A204.1 (cell line): ENCODE results near the gene WDFY4.

Experiments
- FAIRE-seq: peaks from 2 replicates; lab custom pipeline; 2012; peaks lifted over from hg19 to GRCh38; lab: Jason Lieb, UNC

Gene WDFY4

DNA sequence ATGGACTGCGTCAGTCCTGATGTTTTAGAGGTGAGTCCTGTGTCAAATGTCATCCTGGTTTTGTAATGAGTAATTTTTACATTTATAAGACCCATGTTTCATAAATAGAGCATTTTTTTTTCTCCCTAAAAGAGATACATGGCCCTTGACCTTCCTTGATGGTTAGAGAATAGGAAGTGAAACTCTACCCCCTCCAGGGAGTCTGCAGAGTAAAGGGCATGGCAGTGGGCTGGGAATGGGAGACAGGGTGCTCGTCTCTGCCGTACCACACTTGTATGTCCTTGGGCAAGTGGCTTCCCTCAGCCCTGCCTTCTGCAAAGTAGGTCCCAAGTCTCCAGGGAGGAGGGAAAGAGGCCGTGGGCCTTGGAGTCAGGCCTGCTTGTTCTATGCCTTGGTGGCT is 63.9 kb downstream of the WDFY4 start:
- FAIRE-seq, result no peak

DNA sequence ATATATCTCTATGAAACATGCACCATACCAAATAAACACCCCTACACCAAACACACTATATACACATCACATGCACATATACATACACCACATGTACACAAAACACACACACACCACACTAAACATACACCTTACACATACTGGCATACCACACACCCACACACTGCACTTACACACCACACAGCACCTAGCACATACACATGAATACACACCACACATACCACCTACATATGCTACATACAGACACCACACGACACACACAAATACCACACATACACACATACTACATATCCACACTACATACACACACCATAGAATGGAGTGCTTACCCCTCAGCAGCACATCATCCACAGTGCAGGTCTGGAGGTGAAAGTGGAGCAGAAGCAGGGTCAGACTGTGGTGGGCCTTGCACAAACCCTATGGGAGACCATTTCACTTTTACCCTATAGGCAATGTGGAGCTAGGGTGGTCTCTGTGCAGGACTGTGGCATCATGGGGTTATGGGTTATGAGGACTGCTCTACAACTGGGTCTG is 64.6 kb downstream of the WDFY4 start:
- FAIRE-seq, result no peak

DNA sequence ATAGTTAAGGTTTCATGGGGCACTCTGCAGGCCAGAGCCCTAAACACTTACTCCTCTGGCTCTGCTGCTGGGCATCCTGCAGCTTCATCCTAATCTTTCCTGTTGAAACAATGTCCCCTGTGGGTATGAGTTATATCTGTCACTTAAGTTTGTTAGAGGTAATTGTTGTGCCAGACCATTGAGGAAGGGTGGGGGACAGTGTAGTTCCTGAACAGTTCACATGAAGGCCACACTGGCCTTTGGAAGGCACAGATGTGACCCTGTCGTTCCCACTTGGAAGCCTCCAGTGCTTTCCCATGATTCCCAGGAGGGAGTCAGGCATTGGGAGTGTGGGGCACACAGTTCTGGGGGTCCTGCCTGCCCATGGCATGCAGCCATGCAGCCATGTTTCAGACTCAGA is 65.3 kb downstream of the WDFY4 start:
- no peak for FAIRE-seq

DNA sequence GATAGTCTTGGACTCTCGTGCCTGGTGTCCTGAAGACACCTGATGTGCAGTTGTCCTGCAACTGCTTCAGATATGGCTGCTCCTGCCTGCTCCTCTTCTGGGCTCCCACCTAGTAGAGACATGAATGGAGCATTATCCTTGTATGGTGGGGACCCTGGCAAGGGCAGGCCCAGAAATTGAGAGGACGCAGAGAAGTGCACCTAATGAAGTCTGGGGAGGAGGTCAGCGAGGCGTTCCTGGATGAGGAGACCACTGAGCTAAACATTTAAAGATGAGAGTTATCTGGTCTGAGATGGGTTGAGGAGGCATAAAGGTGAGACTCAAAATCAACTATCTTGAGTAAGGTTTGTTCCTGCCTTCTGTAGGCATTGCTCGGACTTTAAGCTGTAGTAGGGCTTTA is 66.3 kb downstream of the WDFY4 start:
- no peak for FAIRE-seq

DNA sequence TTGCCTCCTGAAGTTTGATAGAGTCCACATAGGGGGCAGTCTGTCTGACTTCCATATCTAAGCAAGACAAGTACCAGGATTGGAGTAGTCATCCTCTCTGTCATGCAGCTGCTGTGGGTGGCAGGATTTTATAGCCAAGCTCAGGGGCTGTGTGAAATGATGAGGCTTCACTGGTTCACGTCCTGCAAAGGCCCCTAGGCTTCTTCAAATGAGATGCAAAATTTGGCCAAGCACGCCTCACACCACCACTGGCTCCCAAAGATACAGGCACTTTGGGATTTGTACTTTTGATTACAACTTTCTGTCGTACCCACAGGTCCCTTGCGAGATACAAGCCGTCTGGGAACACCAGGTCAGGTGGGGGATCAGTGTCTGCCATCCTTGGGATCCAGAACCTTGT is 67.1 kb downstream of the WDFY4 start:
- FAIRE-seq, result no peak

DNA sequence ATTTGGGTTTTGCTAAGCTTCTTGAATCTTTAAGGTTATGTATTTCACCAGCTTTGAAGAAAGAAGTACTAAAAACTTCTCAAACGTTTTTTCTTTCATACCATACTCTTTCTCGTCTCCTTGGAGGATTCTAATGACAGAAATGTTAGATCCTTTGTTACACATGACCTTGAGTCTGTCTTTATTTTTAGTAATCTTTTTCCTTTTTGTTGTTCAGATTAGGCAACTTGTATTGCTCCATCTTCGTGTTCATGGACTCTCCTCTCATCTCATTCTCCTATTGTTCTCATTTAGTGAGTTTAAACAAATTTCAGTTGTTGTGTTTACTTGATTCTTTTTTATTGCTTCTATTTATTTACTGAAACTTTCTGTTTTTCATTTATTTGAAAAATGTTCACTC is 73.7 kb downstream of the WDFY4 start:
- FAIRE-seq, result no peak

DNA sequence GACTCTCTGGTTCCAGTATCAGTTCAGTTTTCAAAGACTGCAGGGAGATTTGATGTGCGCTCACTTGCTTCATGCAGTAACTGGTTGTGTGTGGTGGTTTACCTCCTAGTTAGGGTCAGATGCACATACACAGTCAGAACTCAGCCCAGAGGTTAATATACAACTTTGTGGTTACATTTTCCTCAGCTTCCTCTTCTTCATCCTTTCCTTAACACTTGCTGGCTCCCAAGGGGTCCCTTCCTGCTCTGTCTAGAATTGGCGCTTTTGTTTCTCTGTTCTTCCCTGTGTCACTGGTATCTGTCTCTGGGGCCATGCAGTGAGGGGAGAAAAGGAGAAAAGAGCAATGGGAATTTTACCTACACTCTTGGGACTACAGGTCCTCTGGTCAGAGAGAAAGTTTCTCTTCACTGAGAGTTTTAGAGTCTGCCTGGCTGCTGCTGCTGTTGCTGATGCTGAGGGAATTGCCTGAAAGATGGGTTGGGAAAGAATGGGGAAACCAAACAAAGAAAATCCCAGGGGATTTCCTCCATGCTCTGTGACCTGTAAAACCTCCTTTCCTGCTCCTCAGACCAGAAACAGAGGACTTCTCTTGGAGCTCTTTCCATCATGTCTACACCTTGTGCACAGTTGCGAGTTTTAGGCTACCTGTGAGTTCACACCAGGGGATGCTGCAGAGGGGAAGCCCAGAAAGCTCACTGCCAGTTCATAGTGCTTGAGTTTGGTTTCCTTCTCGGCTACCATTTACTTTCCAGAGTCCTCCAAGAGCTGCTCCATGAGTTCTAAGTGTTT is 74.6 kb downstream of the WDFY4 start:
- FAIRE-seq, result no peak

DNA sequence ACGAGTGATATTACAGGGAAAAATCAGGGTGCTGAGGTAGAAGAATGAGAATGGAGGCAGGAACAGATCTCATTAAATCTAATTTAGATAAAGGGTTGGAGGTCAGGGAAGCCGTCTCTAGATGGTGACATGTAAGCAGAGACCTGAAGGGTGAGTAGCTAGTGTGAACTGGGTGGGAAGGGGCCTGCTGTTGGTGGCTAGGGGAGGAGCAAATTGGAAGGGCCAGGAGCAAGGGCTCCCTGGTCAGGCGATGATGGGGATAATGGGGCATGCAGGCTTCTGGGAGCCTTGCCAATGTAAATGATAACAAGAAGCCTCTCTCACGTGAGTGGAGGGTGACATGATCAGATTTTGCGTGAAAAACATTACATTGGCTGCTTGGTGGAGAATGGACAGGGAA is 76.3 kb downstream of the WDFY4 start:
- FAIRE-seq, result no peak

DNA sequence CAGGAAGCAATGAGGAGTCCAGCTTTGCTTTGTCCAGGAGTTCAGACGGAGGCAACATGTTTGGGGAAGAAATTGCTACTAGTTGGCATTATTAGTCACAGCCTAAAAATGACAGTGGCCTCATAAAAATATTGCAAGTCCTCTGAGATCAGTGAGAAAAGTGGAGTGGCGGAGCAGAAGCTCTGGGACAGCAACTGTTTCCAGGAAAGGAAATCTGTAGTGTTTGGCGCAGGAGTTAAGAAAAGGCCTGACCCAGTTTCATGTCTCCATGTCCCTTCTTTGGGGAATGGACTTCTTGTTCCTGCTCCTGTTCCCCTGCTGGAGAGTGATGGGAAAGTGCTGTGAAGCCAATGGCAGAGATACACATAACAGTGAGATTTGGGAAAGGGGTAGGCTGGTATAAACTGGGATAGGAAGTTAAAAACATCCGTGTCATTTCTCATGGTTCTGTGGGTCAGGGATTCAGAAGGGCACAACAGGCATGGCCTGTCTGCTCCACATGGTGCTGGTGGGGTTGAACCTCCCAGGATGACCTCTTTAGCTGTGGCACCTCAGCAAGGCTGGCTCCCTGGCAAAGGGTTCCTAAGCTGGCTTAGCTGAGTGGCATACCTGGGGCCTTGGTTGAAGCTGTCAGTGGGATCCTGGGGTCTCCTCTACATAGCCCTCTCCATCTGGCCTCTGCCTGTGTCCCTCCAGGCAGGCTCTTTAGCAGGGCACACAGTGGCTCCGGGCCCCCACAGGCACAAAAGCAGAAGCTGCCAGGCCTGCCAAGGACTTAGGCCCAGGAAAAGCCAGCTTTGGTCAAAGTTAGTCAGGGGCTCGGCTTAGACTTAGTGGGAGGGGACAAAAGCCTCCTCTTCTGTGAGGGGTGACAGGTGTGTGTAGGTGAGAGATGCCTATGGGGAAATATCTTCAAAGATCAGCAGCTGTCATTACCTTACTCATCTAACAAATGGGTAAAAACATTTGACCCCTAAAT is 77.7 kb downstream of the WDFY4 start:
- no peak for FAIRE-seq

DNA sequence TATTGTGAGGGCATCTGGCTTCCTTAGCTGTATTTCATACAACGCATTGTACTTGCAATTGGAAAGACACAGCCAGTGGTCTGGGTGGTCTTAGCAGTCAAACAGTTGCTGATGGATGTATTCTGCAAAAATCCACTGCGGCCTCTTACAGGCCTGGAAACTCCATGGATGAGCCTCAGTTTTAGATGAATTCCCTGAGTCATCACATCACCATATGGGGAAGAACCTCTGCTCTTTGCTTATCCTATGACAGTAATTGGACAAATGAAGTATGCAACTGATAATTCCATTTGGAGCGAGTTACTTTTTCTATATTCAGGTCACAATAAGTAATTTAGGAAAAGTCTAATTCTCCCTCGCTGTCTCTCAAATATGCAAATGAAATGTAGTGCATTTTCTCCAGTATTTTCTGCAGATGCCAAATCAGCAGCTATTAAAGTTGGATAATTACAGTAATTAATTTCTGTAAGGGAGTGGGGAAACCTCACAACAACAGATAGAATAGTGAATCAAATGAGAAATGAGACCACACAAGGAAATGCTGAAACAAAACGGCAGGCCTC is 78.8 kb downstream of the WDFY4 start:
- no peak for FAIRE-seq

DNA sequence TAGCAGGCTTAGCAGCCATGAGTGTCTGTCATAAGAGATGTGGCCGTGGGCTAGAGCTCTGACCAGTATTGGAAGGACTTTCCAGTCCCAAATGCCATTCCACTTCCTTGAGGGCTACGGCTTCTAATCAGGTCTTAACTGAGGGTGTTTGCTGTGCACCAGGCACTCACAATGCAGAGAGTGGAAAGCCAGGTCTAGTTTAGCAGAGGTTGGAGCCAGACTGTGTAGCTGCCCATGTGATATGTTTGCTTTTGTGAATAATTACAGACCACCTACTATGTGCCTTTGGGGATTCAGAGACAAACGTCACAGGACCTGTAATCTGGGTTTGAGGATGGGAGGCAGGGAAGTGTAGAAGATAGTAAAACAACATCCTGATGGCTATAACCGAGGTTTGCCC is 79.8 kb downstream of the WDFY4 start:
- no peak for FAIRE-seq

DNA sequence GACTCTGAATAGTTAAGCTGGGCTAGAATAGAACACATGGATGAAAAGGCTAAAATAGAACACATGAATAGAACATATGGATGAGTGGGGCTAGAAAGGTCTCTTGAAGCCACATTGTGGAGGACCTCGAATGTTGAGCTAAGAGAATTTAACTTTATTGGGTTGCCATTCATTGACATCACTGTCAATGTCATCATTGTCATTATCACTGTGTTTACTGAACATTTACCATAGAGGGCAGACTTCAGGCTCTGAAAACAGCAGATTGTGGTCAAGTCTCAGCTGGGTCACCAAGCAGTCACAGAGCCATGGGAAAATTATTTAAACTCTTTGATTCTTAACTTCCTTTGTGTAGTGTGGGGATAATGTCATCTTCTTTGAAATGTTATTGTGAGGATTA is 80.4 kb downstream of the WDFY4 start:
- no peak for FAIRE-seq

DNA sequence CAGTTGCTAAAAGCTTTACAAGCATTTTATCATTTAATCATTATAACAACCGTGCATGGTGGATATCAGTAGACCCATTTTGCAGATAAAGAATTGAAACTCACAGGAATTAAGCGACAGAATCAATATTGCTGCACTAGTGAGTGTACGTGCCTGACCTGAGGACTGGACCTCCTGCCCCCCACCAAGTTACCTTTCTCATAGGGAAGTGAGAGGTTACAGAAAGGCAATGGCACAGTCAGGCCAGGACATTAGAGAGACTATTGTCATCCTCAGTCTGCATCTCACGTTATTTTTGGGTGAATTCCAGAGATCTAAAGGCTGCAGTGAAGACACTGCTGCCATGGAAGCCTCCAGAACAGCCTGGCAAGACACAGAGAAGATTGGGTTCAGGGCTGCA is 80.9 kb downstream of the WDFY4 start:
- no peak for FAIRE-seq

DNA sequence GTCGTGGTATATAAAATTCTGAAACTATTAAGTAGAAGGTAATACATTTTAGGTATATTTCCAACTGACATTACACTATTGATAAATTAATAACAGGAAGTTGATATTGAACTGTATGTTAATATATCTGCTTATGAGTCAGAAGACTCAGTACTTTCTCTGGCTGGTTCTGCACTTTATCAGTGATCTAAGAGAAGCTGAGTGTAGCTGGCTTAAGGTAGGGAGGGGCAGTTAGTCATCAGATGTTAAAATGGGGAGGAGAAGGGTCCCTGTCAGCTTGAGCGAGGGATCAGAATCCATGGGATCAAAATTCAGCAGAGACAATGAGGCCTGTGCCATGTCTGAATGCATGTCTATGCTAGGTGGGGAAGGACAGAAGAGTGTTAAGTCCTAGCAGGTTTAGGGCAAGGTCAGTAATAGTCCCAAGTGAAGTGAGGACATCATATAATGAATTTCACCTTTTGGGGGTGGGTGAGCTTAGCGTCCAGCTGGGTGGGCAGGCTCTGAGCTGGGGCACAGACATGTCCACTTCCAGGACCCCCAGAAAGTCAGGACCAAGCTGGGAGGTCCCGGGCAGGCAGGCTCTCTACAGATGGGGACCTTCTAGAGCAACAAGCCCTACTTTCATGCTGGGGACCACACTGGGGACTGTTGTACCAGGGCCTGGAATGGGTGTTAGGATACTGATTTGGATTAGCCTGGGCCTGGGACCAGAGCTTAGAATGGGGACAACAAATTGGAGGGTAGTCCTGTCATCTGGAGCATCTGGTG is 82.9 kb downstream of the WDFY4 start:
- FAIRE-seq, result no peak

DNA sequence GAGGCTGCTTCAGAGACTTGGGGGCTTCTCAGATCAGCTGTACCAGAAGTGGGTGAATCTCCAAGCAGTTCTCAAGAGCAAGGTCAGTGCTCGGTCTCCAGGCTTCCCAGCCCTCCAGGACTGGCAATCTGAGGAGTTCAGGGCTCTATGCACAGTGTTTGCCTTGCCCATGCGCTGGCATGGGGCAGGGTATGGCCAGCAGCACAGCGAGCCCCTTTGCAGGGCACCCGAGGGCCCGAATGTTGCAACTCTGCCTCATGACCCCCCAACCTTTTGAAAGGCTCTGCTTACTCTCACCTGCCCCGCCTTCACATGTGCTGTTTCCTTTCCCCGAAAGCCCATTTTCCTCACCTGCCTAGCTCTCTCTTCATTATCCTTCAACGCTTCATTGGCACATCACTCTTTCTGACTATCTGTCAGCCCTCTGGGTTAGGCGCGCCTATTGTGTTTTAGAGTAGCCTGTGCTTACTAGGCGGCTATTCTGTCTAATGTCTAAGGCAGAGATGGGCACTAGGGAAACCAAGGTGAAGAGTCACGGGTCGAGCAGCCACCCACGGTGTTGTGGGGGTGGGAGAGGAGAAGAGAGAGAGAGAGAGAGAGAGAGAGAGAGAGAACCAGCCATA is 83.6 kb downstream of the WDFY4 start:
- no peak for FAIRE-seq

DNA sequence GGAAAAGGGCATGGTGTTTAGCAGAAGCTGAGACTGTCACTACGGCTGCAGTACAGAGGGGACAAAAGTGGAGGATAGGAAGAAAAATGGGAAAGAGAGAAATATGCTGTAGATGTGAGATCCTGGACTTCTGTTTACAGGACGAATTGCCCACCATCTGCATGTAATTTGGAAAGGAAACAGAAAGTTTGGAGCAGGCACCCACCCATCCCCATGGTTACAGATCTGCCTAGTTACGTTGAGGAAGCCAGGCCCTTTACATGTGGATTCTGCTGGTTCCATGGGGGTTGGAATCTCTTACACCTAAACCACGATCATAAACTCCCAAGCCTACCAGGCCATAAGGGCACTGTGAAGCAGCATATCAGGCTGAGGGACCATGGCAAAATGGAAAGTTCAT is 84.3 kb downstream of the WDFY4 start:
- FAIRE-seq, result no peak

DNA sequence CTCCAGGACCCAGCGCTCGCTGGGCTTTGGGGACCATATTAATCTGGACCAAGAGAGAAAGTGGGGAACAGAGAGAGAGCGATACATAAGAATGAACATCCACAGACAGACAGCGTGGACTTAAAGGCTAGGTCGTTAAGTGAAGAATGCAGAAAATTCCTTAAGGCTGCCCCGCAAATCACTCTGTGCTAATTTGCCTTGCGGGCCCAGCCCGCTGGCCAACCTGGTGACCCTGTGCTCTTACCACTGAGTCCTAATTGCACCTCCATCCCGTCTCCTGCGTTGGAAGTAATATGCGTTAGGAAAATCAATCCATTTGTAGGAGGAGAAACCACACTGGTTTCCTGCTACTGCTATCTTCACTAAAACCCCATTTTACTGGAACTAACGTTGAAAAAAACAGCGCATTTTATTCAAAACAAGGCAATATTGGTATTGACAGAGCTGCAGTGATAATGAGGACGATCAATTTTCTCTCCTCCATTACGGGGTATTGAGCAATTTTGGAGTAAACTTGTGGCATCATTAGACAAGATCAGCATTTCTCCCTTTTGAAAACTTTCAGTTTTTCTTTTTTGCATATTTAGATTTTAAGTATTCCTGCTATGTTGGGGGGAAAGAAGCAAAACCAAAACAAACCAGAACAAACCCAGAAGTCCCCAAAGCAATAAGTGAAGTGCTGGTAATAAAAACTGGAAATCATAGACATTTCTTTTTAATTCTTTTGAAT is 85.2 kb downstream of the WDFY4 start:
- FAIRE-seq, result no peak

DNA sequence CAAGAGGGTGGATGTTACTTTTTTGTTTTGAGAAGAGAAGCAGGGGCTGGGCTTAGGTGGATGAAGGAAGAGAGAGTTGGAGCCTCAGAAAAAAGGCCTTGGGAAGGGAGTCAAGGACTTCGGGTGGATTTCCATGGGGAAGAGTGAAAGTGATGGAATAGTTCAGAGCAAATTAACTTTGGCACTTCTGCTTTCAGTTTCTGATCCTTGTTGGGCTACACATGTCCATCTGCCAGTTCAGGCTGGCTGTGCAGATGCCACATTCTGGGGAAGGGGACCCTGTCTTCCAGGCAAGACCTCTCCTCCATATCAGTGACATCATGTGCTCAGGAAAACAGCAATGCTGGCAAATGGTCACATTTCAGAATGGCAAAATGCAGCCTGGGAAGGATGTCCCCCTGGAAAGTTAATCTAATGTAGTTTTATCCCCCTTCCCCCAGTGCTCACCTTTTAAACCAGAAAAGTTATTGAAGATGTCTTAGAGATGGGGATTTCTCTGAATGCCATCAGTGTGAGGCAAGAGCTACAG is 86.0 kb downstream of the WDFY4 start:
- FAIRE-seq, result no peak

DNA sequence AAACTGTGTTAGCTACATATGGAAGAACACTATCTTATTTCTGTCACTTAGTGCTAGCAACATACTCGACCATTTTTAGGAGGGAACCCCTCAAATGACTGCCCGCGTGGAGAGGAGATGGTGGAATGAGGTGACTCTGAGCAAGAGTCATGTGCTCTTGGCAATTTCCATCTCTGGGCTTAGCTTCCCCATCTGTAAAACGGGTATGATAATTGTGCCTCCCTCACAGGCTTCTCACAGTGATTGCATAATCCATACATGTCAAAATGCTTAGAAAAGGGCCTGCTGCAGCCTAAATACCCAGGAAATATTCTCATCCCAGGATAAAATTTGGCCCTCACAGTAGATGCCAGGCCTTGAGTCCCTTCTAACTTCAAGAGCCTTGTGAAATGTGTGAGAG is 86.6 kb downstream of the WDFY4 start:
- FAIRE-seq, result no peak

DNA sequence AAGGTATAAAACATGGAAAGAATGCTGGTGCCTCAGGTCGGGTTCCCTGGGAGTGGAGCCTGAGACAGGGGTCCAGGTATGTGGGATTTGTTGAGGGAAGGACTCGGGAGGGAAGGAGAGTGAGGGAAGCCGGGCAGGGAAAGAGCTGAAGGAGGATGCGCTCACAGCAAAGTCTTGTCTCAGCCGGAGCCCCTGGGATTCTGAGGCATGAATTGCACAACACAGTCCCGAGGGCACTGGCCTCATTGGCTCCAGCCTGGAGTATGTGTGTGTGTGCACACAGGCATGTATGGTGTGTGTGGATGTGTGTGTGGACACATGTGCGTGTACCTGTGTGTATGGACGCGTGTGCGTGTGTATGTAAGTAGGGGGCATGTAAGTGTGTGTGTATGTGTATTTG is 87.4 kb downstream of the WDFY4 start:
- FAIRE-seq, result no peak

DNA sequence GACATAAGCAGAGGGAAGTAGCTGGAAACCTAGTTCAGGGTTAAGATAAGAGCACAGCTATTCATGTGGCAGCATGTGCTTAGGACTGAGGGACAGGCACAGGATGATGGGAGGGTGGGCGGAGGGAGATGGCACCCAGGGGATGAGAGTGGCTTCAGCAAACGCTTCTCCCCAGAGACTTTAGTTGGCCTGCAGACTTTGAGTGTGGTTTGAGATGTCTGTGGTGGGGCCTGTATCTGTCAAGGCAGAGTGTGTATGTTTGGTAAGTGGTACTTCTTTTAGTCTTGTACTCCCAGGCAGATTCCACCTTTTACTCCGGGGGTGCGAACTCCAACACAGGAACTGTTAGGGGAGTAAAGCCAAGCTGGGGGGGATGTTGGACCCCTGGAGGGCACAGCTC is 88.9 kb downstream of the WDFY4 start:
- FAIRE-seq, result no peak
